Heart left ventricle (tissue), 13 donors: ENCODE data around the gene TNFAIP8L2.

Experiments used
- CTCF ChIP-seq, 12 donors: fragments of 200-600 bp; sonication (generic) in 4 of 12; IDR thresholded peaks; one replicate each; pipeline versions ENCODE4 v1.5.0 to v1.8.0; 2018 to 2022; ENCODE audit warnings: antibody characterized with exemption in 12 of 12, mild to moderate bottlenecking in 5 of 12
- POLR2A ChIP-seq, 2 donors: fragments of 450-650 bp; IDR thresholded peaks; one replicate each; pipeline ENCODE4 v1.6.1; 2017; ENCODE audit warnings: antibody characterized with exemption in 2 of 2, mild to moderate bottlenecking in 2 of 2, moderate library complexity in 2 of 2
- donor health status: ischemic (EF 13 %, LVEDD 7.1; RV severe dilation, severe dysfunction).
- donor health status: DM: no; HTN: yes; CAD: no.
- donor health status: DM: no; HTN: no; CAD: no.
- donor health status: ischemic (EF 25% LVEDD 6.9; RV normal size, moderate dysfunction).
- donor health status: ischemic (EF 25% LVEDD 5.7; RV mildly dilated, moderate dysfunction).
- donor health status: ischemic (EF 35%, LVEDD 5.7; RV mildly dilated, moderate dysfunction).
- donor health status: nonischemic (EF 11% LVEDD 7.7; RV severe dilation, severe dysfunction).
- donor health status: DM: yes; HTN: yes; CAD: no.
- donor health status: PGD.
- donor health status: ischemic (EF 29% LVEDD 5.4; RV normal size, mild dysfunction).
- donor health status: nonischemic (EF 23%, LVEDD 6.1; RV moderate dilation, normal function).

DNA sequence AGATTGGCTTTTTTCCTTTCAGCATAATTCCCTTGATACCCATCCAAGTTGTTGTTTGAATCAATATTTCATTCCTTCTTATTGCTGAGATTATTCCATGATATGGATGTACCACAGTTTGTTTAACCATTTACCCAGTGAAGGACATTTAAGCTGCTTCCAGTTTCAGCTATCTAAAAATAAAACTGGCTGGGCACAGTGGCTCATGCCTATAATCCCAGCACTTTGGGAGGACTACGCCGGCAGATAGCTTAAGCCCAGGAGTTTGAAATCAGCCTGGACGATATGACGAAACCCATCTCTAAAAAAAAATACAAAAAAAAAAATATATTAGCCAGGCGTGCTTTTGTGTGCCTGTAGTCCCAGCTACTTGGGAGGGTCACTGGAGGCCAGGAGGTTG is 42.6 kb upstream of the TNFAIP8L2 start:
- no peak for TF ChIP-seq POLR2A (IDR thresholded peaks at IDR 0.05)
- no peak for TF ChIP-seq CTCF (IDR thresholded peaks at IDR 0.05)
